ENCODE results near the gene ACAA1.
"Not testable (repeated sequence)": the region's sequence is repeated elsewhere in the genome, so short reads cannot be mapped to it uniquely, and the experiment has no call there.

ACAA1 gene

GRCh38 chr3:38100498-38100897 is 36.4 kb downstream of the ACAA1 start:
- no peak for DNase-seq

GRCh38 chr3:38099518-38099917 is 37.4 kb downstream of the ACAA1 start:
- DNase-seq: no peak

- no peak for DNase-seq
Measured at GRCh38 chr3:38098376-38098723, 38.6 kb downstream of the ACAA1 start.

- DNase-seq: no peak
Measured at GRCh38 chr3:38097446-38098375, 39.2 kb downstream of the ACAA1 start.

GRCh38 chr3:38095669-38096483 is 41.1 kb downstream of the ACAA1 start:
- DNase-seq: no peak

GRCh38 chr3:38094999-38095398 is 41.9 kb downstream of the ACAA1 start:
- DNase-seq: no peak

GRCh38 chr3:38090453-38090852 is 46.5 kb downstream of the ACAA1 start:
- DNase-seq: no peak

- no peak for DNase-seq
Measured at GRCh38 chr3:38089163-38089562, 47.8 kb downstream of the ACAA1 start.

- DNase-seq: no peak
Measured at GRCh38 chr3:38088126-38089078, 48.5 kb downstream of the ACAA1 start.

- not testable (repeated sequence) for DNase-seq
Measured at GRCh38 chr3:38087278-38087677, 49.6 kb downstream of the ACAA1 start.

- no peak for DNase-seq
Measured at GRCh38 chr3:38086496-38086895, 50.4 kb downstream of the ACAA1 start.

- no peak for DNase-seq
Measured at GRCh38 chr3:38085943-38086324, 51.0 kb downstream of the ACAA1 start.

GRCh38 chr3:38085311-38085942 is 51.5 kb downstream of the ACAA1 start:
- DNase-seq: no peak

GRCh38 chr3:38084334-38085310 is 52.3 kb downstream of the ACAA1 start:
- DNase-seq: peak; percentile 37

- no peak for DNase-seq
Measured at GRCh38 chr3:38083871-38084333, 53.0 kb downstream of the ACAA1 start.

GRCh38 chr3:38083254-38083653 is 53.7 kb downstream of the ACAA1 start:
- not testable (repeated sequence) for DNase-seq

GRCh38 chr3:38082296-38082695 is 54.6 kb downstream of the ACAA1 start:
- DNase-seq: not testable (repeated sequence)

GRCh38 chr3:38077073-38077472 is 59.9 kb downstream of the ACAA1 start:
- not testable (repeated sequence) for DNase-seq
